ENCODE results near the gene CHRNA4.
"Not testable (repeated sequence)": the region's sequence is repeated elsewhere in the genome, so short reads cannot be mapped to it uniquely, and the experiment has no call there.

The CHRNA4 gene

GRCh38 chr20:63346131-63347080 lies 14.7 kb downstream of the CHRNA4 start:
- WGBS, 2 experiments (ENCODE audit: insufficient coverage in 2 of 2): 90 to 94% methylated on average over 43 to 46 of the region's 50 CpGs
- no peak overlapping the region for H3K27ac ChIP-seq (ENCODE audit: low read depth, low read length, severe bottlenecking)
- no peak overlapping the region for H3K4me3 ChIP-seq (ENCODE audit: extremely low read depth, insufficient read depth, low read length, poor library complexity, severe bottlenecking)
- H3K9me3 ChIP-seq (ENCODE audit: control insufficient read depth, low read length): no peaks in the 10 kb centered on the region
- no peaks in the 10 kb centered on the region for H3K4me1 ChIP-seq (ENCODE audit: control insufficient read depth, insufficient read depth, low read length, poor library complexity, severe bottlenecking)
- H3K36me3 ChIP-seq (ENCODE audit: control insufficient read depth, insufficient read depth, low read length): no peaks in the 10 kb centered on the region

DNA sequence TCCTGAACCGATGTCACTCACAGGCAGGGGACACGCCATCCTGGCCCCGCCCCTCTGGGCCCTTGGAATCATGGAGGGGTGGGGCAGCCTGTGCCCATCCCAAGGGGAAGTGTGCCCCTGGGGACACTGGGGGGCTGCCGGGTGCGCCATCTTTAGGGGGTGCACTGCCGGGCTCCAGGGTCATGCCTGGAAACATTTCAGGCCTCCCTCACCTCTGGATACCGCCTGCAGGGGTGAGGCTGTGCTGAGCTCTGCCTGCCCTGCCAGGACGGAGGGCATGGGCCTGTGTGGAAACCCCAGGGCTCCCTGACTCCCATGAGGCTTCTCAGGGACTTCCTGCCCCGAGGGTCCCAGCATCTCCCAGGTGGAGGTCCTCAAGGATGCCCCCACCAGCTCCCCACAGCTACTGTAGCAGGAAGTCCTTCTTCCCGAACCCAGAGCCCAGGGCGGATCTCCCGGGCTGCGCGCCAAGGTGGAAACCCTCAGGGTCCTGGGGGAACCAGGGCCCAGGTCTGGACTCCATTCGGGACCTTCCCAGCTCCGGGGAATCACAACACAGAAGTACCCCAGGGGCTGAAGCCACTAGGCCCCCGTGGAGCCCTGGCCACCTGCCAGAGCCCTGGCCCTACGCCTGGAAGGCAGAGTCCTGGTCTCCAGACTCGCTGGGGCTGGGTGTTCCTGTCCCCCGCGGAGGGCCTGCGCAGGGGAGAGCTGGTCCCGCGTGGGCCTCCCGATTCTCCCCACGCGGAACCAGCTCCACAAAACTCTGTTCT lies 15.6 kb downstream of the CHRNA4 start:
- Histone ChIP-seq H3K4me1 (ENCODE audit: control insufficient read depth, insufficient read depth, low read length, poor library complexity, severe bottlenecking) (no peaks in the 10 kb centered on the region), H3K36me3 (ENCODE audit: control insufficient read depth, insufficient read depth, low read length) (no peaks in the 10 kb centered on the region), H3K9me3 (ENCODE audit: control insufficient read depth, low read length) (no peaks in the 10 kb centered on the region), H3K4me3 (ENCODE audit: extremely low read depth, insufficient read depth, low read length, poor library complexity, severe bottlenecking) (no peak overlapping the region), H3K27ac (ENCODE audit: low read depth, low read length, severe bottlenecking) (no peak overlapping the region)
- 90 to 91% methylated on average over 25 to 26 of the region's 27 CpGs for WGBS, 2 experiments (ENCODE audit: insufficient coverage in 2 of 2)

GRCh38 chr20:63344616-63345327 lies 16.4 kb downstream of the CHRNA4 start:
- no peak overlapping the region for H3K27ac ChIP-seq (ENCODE audit: low read depth, low read length, severe bottlenecking)
- WGBS, 2 experiments (ENCODE audit: insufficient coverage in 2 of 2): 86 to 90% methylated on average over 15 to 16 of the region's 21 CpGs

DNA sequence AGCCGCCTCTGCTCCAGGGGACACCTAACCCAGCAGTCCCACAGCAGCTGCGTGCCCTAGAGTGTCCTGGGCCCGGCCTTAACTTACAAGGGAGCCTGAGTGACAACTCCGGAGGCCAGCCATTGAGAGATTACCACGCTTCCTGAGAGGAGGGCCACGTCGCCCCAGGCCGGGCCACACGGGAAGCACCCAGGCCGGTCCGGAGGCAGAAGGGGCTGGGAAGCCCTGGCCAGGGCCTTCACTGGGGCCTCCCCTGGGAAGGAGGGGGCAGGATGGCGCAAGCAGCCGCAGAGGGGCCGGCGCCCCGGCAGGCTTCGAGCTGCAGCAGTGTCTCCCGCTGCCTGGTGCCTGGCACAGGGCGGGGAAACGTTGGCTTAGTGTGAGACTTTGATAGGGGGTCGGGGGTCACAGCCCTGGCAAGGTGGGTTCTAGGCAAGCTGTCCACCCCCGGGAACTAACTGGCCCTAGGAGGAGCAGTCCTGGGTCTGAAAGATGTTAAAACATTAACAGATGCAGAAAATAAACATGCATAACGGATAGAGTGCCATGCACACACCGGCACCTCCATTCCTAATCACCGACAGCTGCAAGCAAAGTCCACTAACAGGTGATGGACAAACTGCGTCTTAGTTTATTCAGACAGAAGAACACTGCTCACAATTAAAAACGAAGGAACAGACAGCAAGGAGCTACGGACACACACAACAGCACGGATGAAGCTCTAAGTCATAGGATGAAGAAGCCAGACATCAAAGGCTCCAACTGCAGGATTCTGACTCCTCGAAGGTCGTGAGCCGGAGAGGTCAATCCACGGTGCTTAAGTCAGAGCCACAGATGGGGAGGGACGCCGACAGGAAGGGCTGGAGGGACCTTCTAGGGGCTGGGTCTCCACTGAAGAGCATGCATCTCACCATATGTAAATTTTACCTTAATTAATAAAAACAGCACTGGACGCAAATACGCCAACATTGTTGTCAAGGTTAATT lies 17.4 kb downstream of the CHRNA4 start:
- H3K9me3 ChIP-seq (ENCODE audit: control insufficient read depth, low read length): no peaks in the 10 kb centered on the region
- H3K36me3 ChIP-seq (ENCODE audit: control insufficient read depth, insufficient read depth, low read length): no peaks in the 10 kb centered on the region
- no peak overlapping the region for H3K27ac ChIP-seq (ENCODE audit: low read depth, low read length, severe bottlenecking)
- no peaks in the 10 kb centered on the region for H3K4me1 ChIP-seq (ENCODE audit: control insufficient read depth, insufficient read depth, low read length, poor library complexity, severe bottlenecking)
- 85% methylated on average over 29 to 30 of the region's 37 CpGs for WGBS, 2 experiments (ENCODE audit: insufficient coverage in 2 of 2)
- no peak overlapping the region for H3K4me3 ChIP-seq (ENCODE audit: extremely low read depth, insufficient read depth, low read length, poor library complexity, severe bottlenecking)

More at GRCh38 chr20:63344616-63345327, 16.4 kb downstream of the CHRNA4 start:
- H3K4me3 ChIP-seq (ENCODE audit: extremely low read depth, insufficient read depth, low read length, poor library complexity, severe bottlenecking): no peak overlapping the region
- no peaks in the 10 kb centered on the region for H3K4me1 ChIP-seq (ENCODE audit: control insufficient read depth, insufficient read depth, low read length, poor library complexity, severe bottlenecking)
- H3K9me3 ChIP-seq (ENCODE audit: control insufficient read depth, low read length): no peaks in the 10 kb centered on the region
- no peaks in the 10 kb centered on the region for H3K36me3 ChIP-seq (ENCODE audit: control insufficient read depth, insufficient read depth, low read length)

- 92 to 93% methylated on average over 59 of the region's 59 CpGs for WGBS, 2 experiments (ENCODE audit: insufficient coverage in 2 of 2)
- no peak overlapping the region for H3K4me3 ChIP-seq (ENCODE audit: extremely low read depth, insufficient read depth, low read length, poor library complexity, severe bottlenecking)
- H3K27ac ChIP-seq (ENCODE audit: low read depth, low read length, severe bottlenecking): no peak overlapping the region
- no peaks in the 10 kb centered on the region for H3K4me1 ChIP-seq (ENCODE audit: control insufficient read depth, insufficient read depth, low read length, poor library complexity, severe bottlenecking)
- H3K36me3 ChIP-seq (ENCODE audit: control insufficient read depth, insufficient read depth, low read length): no peaks in the 10 kb centered on the region
- H3K9me3 ChIP-seq (ENCODE audit: control insufficient read depth, low read length): no peaks in the 10 kb centered on the region
Observed at GRCh38 chr20:63342561-63343459, 18.3 kb downstream of the CHRNA4 start.

- H3K36me3 ChIP-seq (ENCODE audit: control insufficient read depth, insufficient read depth, low read length); H3K9me3 ChIP-seq (ENCODE audit: control insufficient read depth, low read length); H3K27ac ChIP-seq (ENCODE audit: low read depth, low read length, severe bottlenecking); H3K4me1 ChIP-seq (ENCODE audit: control insufficient read depth, insufficient read depth, low read length, poor library complexity, severe bottlenecking); H3K4me3 ChIP-seq (ENCODE audit: extremely low read depth, insufficient read depth, low read length, poor library complexity, severe bottlenecking): not testable (repeated sequence)
- WGBS, 2 experiments (ENCODE audit: insufficient coverage in 2 of 2): 94 to 100% methylated on average over 3 to 7 of the region's 10 CpGs
Observed at GRCh38 chr20:63340158-63340688, 20.9 kb downstream of the CHRNA4 start.

DNA sequence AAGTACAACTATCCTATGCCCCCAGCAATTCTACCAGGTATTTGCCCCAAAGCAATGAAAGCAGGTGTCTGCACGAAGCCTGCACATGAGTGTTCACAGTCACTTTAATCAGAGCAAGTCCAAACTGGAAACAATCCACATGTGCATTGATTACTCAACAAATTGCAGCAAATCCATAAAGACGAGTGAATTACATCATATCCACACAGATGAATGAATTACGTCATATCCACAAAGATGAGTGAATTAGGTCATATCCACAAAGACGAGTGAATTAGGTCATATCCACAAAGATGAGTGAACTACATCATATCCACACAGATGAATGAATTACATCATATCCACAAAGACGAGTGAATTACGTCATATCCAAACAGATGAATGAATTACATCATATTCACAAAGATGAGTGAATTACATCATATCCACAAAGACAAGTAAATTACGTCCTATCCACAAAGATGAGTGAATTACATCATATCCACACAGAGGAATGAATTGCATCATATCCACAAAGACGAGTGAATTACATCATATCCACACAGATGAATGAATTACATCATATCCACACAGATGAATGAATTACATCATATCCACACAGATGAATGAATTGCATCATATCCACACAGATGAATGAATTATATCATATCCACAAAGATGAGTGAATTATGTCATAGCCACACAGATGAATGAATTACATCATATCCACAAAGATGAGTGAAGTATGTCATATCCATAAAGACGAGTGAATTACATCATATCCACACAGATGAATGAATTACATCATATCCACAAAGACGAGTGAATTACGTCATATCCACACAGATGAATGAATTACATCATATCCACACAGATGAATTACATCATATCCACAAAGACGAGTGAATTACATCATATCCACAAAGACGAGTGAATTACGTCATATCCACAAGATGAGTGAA lies 21.7 kb downstream of the CHRNA4 start:
- H3K36me3 ChIP-seq (ENCODE audit: control insufficient read depth, insufficient read depth, low read length); H3K4me3 ChIP-seq (ENCODE audit: extremely low read depth, insufficient read depth, low read length, poor library complexity, severe bottlenecking); H3K4me1 ChIP-seq (ENCODE audit: control insufficient read depth, insufficient read depth, low read length, poor library complexity, severe bottlenecking); H3K27ac ChIP-seq (ENCODE audit: low read depth, low read length, severe bottlenecking); H3K9me3 ChIP-seq (ENCODE audit: control insufficient read depth, low read length): not testable (repeated sequence)
- 75 to 81% methylated on average over 11 to 14 of the region's 14 CpGs for WGBS, 2 experiments (ENCODE audit: insufficient coverage in 2 of 2)

- no peak overlapping the region for H3K4me3 ChIP-seq (ENCODE audit: extremely low read depth, insufficient read depth, low read length, poor library complexity, severe bottlenecking)
- no peaks in the 10 kb centered on the region for H3K36me3 ChIP-seq (ENCODE audit: control insufficient read depth, insufficient read depth, low read length)
- no peak overlapping the region for H3K27ac ChIP-seq (ENCODE audit: low read depth, low read length, severe bottlenecking)
- H3K9me3 ChIP-seq (ENCODE audit: control insufficient read depth, low read length): no peaks in the 10 kb centered on the region
- 82 to 87% methylated on average over 5 to 11 of the region's 12 CpGs for WGBS, 2 experiments (ENCODE audit: insufficient coverage in 2 of 2)
- H3K4me1 ChIP-seq (ENCODE audit: control insufficient read depth, insufficient read depth, low read length, poor library complexity, severe bottlenecking): no peaks in the 10 kb centered on the region
Observed at GRCh38 chr20:63337786-63338420, 23.2 kb downstream of the CHRNA4 start.

Measured in mesodermal cell (in vitro differentiated cells).